Measurements from ENCODE around the gene GRIK3.

GRIK3 gene

GRCh38 chr1:36920801-36921405, 113.4 kb downstream of the GRIK3 start:
- Histone ChIP-seq H3K27me3 (ENCODE audit: low read depth, low read length) (no peaks in the 10 kb centered on the region), H3K4me3 (ENCODE audit: low read length) (no peak overlapping the region), H2AFZ (ENCODE audit: low read depth, low read length) (no peak overlapping the region), H3K79me2 (ENCODE audit: low read length) (no peaks in the 10 kb centered on the region), H3K9me3 (ENCODE audit: insufficient read depth, low read length) (no peaks in the 10 kb centered on the region), H3K4me1 (ENCODE audit: low read length) (0 out of 2 replicates have a peak, but pooled peaks cover 7% of the 10 kb centered on the region), H3K36me3 (replicated peaks; ENCODE audit: low read depth, low read length) (no peaks in the 10 kb centered on the region), H3K9ac (ENCODE audit: low read length) (no peak overlapping the region), H3K4me2 (ENCODE audit: low read length) (no peak overlapping the region), H3K27ac (ENCODE audit: low read length) (no peak overlapping the region), H4K20me1 (ENCODE audit: insufficient read depth, low read length) (0 out of 2 replicates have a peak, but pooled peaks cover 4% of the 10 kb centered on the region)
- no peak for TF ChIP-seq CTCF (IDR thresholded peaks at IDR 0.05; ENCODE audit: low read depth, low read length)
- no peak for TF ChIP-seq EZH2phosphoT487 (IDR thresholded peaks at IDR 0.05; ENCODE audit: low read depth)

DNA sequence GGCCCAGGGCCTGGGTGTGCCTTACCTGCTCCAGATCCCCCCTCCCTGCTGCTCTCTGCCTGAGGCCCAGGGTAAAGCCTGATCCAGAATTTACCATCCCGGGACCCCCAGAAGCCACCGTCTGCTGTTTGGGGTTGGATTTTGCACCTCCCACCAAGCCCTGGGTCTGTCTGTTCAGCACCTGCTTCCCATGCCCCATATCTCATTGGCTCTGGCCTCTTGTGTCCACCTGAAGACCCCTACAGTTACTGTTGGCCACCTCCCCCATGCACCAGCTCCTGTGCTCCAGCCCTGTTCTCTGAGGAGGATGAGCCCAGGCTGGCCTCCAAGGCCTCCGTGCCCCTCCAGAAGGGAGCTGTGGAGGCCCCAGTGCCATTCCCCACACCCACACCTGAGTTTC, 113.9 kb downstream of the GRIK3 start:
- Histone ChIP-seq H3K36me3 (replicated peaks; ENCODE audit: low read depth, low read length) (no peaks in the 10 kb centered on the region), H4K20me1 (ENCODE audit: insufficient read depth, low read length) (0 out of 2 replicates have a peak, but pooled peaks cover 4% of the 10 kb centered on the region), H2AFZ (ENCODE audit: low read depth, low read length) (no peak overlapping the region), H3K9me3 (ENCODE audit: insufficient read depth, low read length) (no peaks in the 10 kb centered on the region), H3K9ac (ENCODE audit: low read length) (no peak overlapping the region), H3K4me2 (ENCODE audit: low read length) (no peak overlapping the region), H3K4me1 (ENCODE audit: low read length) (0 out of 2 replicates have a peak, but pooled peaks cover 7% of the 10 kb centered on the region), H3K27me3 (ENCODE audit: low read depth, low read length) (no peaks in the 10 kb centered on the region), H3K27ac (ENCODE audit: low read length) (no peak overlapping the region), H3K79me2 (ENCODE audit: low read length) (no peaks in the 10 kb centered on the region), H3K4me3 (ENCODE audit: low read length) (no peak overlapping the region)
- TF ChIP-seq EZH2phosphoT487 (IDR thresholded peaks at IDR 0.05; ENCODE audit: low read depth), result no peak
- TF ChIP-seq CTCF (IDR thresholded peaks at IDR 0.05; ENCODE audit: low read depth, low read length), result no peak

DNA sequence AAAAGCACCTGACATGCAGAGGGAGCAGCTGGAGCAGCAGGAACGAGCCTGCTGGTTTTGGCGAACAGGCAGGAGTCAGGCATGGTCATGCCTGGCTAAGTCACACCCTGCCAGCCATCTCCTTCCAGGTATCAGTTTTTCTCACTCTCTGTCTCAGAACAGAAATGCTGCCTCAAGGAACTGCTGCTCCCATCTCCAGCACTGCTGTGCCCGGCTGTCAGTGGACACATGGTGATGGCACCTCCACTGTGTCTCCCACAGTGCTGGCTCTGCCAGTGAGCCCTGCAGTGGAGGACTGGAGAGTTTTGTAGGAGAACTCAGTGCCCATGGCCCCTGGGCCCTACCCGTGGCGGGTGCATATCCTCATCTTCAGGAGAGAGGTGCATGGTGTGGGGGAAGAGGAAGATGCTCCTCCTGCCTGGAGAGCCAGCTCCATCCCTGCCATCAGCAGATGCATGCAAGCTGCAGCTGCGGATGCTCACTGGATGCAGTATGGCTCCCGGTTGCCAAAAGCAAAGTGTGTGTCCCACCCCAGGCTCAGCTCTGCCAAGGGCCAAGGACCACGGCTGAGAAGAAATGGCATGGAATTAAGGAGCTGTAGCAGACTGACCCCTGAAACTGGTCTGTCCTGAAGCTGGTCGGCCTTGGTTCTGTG, 114.7 kb downstream of the GRIK3 start:
- Histone ChIP-seq H3K4me2 (ENCODE audit: low read length) (no peak overlapping the region), H3K27ac (ENCODE audit: low read length) (no peak overlapping the region), H3K4me1 (ENCODE audit: low read length) (0 out of 2 replicates have a peak, but pooled peaks cover 7% of the 10 kb centered on the region), H2AFZ (ENCODE audit: low read depth, low read length) (no peak overlapping the region), H4K20me1 (ENCODE audit: insufficient read depth, low read length) (0 out of 2 replicates have a peak, but pooled peaks cover 4% of the 10 kb centered on the region), H3K4me3 (ENCODE audit: low read length) (no peak overlapping the region), H3K79me2 (ENCODE audit: low read length) (no peaks in the 10 kb centered on the region), H3K9ac (ENCODE audit: low read length) (no peak overlapping the region), H3K9me3 (ENCODE audit: insufficient read depth, low read length) (no peaks in the 10 kb centered on the region), H3K27me3 (ENCODE audit: low read depth, low read length) (no peaks in the 10 kb centered on the region), H3K36me3 (replicated peaks; ENCODE audit: low read depth, low read length) (no peaks in the 10 kb centered on the region)
- TF ChIP-seq CTCF (IDR thresholded peaks at IDR 0.05; ENCODE audit: low read depth, low read length) (no peak), EZH2phosphoT487 (IDR thresholded peaks at IDR 0.05; ENCODE audit: low read depth) (no peak)

- Histone ChIP-seq H3K9ac (ENCODE audit: low read length) (no peak overlapping the region), H3K4me2 (ENCODE audit: low read length) (no peak overlapping the region), H3K27me3 (ENCODE audit: low read depth, low read length) (no peaks in the 10 kb centered on the region), H3K79me2 (ENCODE audit: low read length) (no peaks in the 10 kb centered on the region), H3K27ac (ENCODE audit: low read length) (no peak overlapping the region), H4K20me1 (ENCODE audit: insufficient read depth, low read length) (no peaks in the 10 kb centered on the region), H2AFZ (ENCODE audit: low read depth, low read length) (no peak overlapping the region), H3K36me3 (replicated peaks; ENCODE audit: low read depth, low read length) (no peaks in the 10 kb centered on the region), H3K4me1 (ENCODE audit: low read length) (0 out of 2 replicates have a peak, but pooled peaks cover 7% of the 10 kb centered on the region), H3K9me3 (ENCODE audit: insufficient read depth, low read length) (no peaks in the 10 kb centered on the region), H3K4me3 (ENCODE audit: low read length) (no peak overlapping the region)
- no peak for TF ChIP-seq CTCF (IDR thresholded peaks at IDR 0.05; ENCODE audit: low read depth, low read length)
- TF ChIP-seq EZH2phosphoT487 (IDR thresholded peaks at IDR 0.05; ENCODE audit: low read depth), result no peak
These were observed 115.7 kb downstream of the GRIK3 start for GRCh38 chr1:36918604-36919003.
